Liver (tissue), 9 donors: ENCODE results near the gene PSMB11. TPM values are rescaled to one million over a fixed set of nuclear protein-coding genes. Genes with fewer than 3 reads are reported as not detected.

Experiments
- DNase-seq: peaks from one replicate; pipeline ENCODE4 v3.0.0-alpha.2; 2017; ENCODE audit warnings: low spot score
- H3K27ac ChIP-seq, 2 donors: one replicate each; pipeline ENCODE4 v1.7.0; 2013; ENCODE audit warnings: inconsistent platforms in 2 of 2, low read length in 2 of 2, control low read depth in 1 of 2, low read depth in 1 of 2, mild to moderate bottlenecking in 1 of 2
- H3K27me3 ChIP-seq, 4 donors: one replicate each; pipeline versions ENCODE4 v1.6.1 to v1.7.0; 2013; ENCODE audit warnings: low read length in 3 of 4, inconsistent platforms in 1 of 4, mild to moderate bottlenecking in 1 of 4, moderate library complexity in 1 of 4; ENCODE audit not compliant: control insufficient read depth in 4 of 4, insufficient read depth in 4 of 4
- H3K36me3 ChIP-seq, 4 donors: one replicate each; pipeline versions ENCODE4 v1.6.1 to v1.7.0; 2013; ENCODE audit warnings: low read length in 3 of 4, mild to moderate bottlenecking in 3 of 4, low read depth in 1 of 4, moderate library complexity in 1 of 4; ENCODE audit not compliant: control insufficient read depth in 4 of 4, insufficient read depth in 3 of 4
- H3K4me1 ChIP-seq, 4 donors: one replicate each; pipeline versions ENCODE4 v1.6.1 to v1.7.0; 2013; ENCODE audit warnings: low read length in 3 of 4, mild to moderate bottlenecking in 3 of 4, moderate library complexity in 1 of 4; ENCODE audit not compliant: control insufficient read depth in 4 of 4, insufficient read depth in 4 of 4
- H3K4me3 ChIP-seq, 3 donors: one replicate each; pipeline versions ENCODE4 v1.6.1 to v1.7.0; 2013; ENCODE audit warnings: low read length in 3 of 3, control low read depth in 1 of 3, low read depth in 1 of 3, mild to moderate bottlenecking in 1 of 3
- H3K9ac ChIP-seq, 2 donors: one replicate each; pipeline ENCODE4 v1.7.0; 2013; ENCODE audit warnings: low read length in 2 of 2, mild to moderate bottlenecking in 2 of 2, moderate library complexity in 2 of 2, control low read depth in 1 of 2, low read depth in 1 of 2
- H3K9me3 ChIP-seq, 4 donors: one replicate each; pipeline versions ENCODE4 v1.6.1 to v1.7.0; 2013; ENCODE audit warnings: low read length in 3 of 4; ENCODE audit not compliant: control insufficient read depth in 4 of 4
- ATF3 ChIP-seq: IDR thresholded peaks from 2 replicates; pipeline ENCODE4 v1.6.1; 2016; ENCODE audit warnings: antibody characterized with exemption
- EGR1 ChIP-seq, 2 donors: IDR thresholded peaks; 2 replicates each; pipeline ENCODE4 v1.6.1; 2016 to 2018; ENCODE audit warnings: antibody characterized with exemption in 2 of 2, low read depth in 2 of 2
- FOXA1 ChIP-seq: IDR thresholded peaks from 2 replicates; pipeline ENCODE4 v1.6.1; 2016; ENCODE audit warnings: antibody characterized with exemption
- FOXA2 ChIP-seq: IDR thresholded peaks from 2 replicates; pipeline ENCODE4 v1.6.1; 2016; ENCODE audit warnings: antibody characterized with exemption
- GABPA ChIP-seq, 2 donors: IDR thresholded peaks in 1 of 2; conservative IDR thresholded peaks in 1 of 2; 2 replicates each; pipeline ENCODE4 v1.6.1; 2016; ENCODE audit warnings: antibody characterized with exemption in 2 of 2, mild to moderate bottlenecking in 1 of 2, moderate library complexity in 1 of 2
- HNF4A ChIP-seq, 2 donors: conservative IDR thresholded peaks; 2 replicates each; pipeline ENCODE4 v1.6.1; 2016; ENCODE audit warnings: antibody characterized with exemption in 2 of 2, mild to moderate bottlenecking in 2 of 2
- HNF4G ChIP-seq: IDR thresholded peaks from 2 replicates; pipeline ENCODE4 v1.6.1; 2016; ENCODE audit warnings: antibody characterized with exemption
- NR2F2 ChIP-seq: IDR thresholded peaks from 2 replicates; pipeline ENCODE4 v1.6.1; 2016; ENCODE audit warnings: antibody characterized with exemption
- RAD21 ChIP-seq, 2 donors: IDR thresholded peaks; 2 replicates each; pipeline ENCODE4 v1.6.1; 2016; ENCODE audit warnings: antibody characterized with exemption in 2 of 2, mild to moderate bottlenecking in 2 of 2
- RXRA ChIP-seq, 2 donors: IDR thresholded peaks; 2 replicates each; pipeline ENCODE4 v1.6.1; 2017 to 2018; ENCODE audit warnings: antibody characterized with exemption in 2 of 2, mild to moderate bottlenecking in 1 of 2
- SP1 ChIP-seq: IDR thresholded peaks from 2 replicates; pipeline ENCODE4 v1.6.1; 2018; ENCODE audit warnings: antibody characterized with exemption, mild to moderate bottlenecking
- TAF1 ChIP-seq: conservative IDR thresholded peaks from 2 replicates; pipeline ENCODE4 v1.6.1; 2016; ENCODE audit warnings: antibody characterized with exemption, mild to moderate bottlenecking
- YY1 ChIP-seq: IDR thresholded peaks from 2 replicates; pipeline ENCODE4 v1.6.1; 2016; ENCODE audit warnings: antibody characterized with exemption, mild to moderate bottlenecking
- WGBS: extraction: QIAGEN DNeasy Blood & Tissue Kit; methylation state at CpG from one replicate; pipeline ENCODE4 v1.1.7; 2013; 5-methylcytosine and 5-hydroxymethylcytosine counted together
- polyA plus RNA-seq, 2 donors: library from polyadenylated mRNA; stranded (reverse) in 1 of 2; unstranded in 1 of 2; fragments of 200-250 nt in 1 of 2; fragments of >200 nt in 1 of 2; fragmentation: Nextera tagmentation in 1 of 2; extraction: Ambion mirVana in 1 of 2; gene quantifications; one replicate each; pipeline versions ENCODE4 v1.2.1 to v1.2.3, GENCODE V29; 2013 to 2015
- total RNA-seq, 2 donors: library from RNA; depleted of rRNA; stranded (reverse); fragments of >200 nt; gene quantifications; one replicate each; pipeline ENCODE4 v1.2.3, GENCODE V29; 2014
- TF ChIP-seq, protein P1 (sequence below): IDR thresholded peaks from 2 replicates; pipeline ENCODE4 v1.6.1; 2016; ENCODE audit warnings: antibody characterized with exemption, mild to moderate bottlenecking
- TF ChIP-seq, protein P2 (sequence below): fragments of 150-350 bp; IDR thresholded peaks from 2 replicates; pipeline ENCODE4 v1.5.1; 2017; ENCODE audit warnings: improper control_type of control experiment, low read depth, low read length; ENCODE audit not compliant: missing input control
- TF ChIP-seq, protein P3 (sequence below): IDR thresholded peaks from 2 replicates; pipeline ENCODE4 v1.6.1; 2016; ENCODE audit warnings: antibody characterized with exemption
- TF ChIP-seq, protein P4 (sequence below): IDR thresholded peaks from 2 replicates; pipeline ENCODE4 v1.6.1; 2016; ENCODE audit warnings: antibody characterized with exemption
- donor health status: healthy.
- donor health status: healthy.
- donor health status: healthy.
- donor health status: healthy.
- donor health status: healthy.

PSMB11 gene
- total and polyA plus RNA-seq, 4 donors = not detected

- no peak for DNase-seq
- Histone ChIP-seq H3K9me3 (no peaks in the 10 kb centered on the region), H3K36me3 (peaks cover 6 to 19% (median 16%) of the 10 kb centered on the region in 4 donors), H3K9ac (peak overlapping the region; percentile 81 to 94), H3K4me1 (peaks cover 5 to 12% (median 8%) of the 10 kb centered on the region in 4 donors), H3K27me3 (no peaks in the 10 kb centered on the region), H3K27ac (peak overlapping the region; percentile 91 to 95), H3K4me3 (peak overlapping the region; percentile 78 to 91 (median 83))
- TF ChIP-seq EGR1 (IDR thresholded peaks at IDR 0.05; ENCODE audit: low read depth in 2 of 2) = no peak
- no peak for TF ChIP-seq ATF3
- TF ChIP-seq, protein P1, sequence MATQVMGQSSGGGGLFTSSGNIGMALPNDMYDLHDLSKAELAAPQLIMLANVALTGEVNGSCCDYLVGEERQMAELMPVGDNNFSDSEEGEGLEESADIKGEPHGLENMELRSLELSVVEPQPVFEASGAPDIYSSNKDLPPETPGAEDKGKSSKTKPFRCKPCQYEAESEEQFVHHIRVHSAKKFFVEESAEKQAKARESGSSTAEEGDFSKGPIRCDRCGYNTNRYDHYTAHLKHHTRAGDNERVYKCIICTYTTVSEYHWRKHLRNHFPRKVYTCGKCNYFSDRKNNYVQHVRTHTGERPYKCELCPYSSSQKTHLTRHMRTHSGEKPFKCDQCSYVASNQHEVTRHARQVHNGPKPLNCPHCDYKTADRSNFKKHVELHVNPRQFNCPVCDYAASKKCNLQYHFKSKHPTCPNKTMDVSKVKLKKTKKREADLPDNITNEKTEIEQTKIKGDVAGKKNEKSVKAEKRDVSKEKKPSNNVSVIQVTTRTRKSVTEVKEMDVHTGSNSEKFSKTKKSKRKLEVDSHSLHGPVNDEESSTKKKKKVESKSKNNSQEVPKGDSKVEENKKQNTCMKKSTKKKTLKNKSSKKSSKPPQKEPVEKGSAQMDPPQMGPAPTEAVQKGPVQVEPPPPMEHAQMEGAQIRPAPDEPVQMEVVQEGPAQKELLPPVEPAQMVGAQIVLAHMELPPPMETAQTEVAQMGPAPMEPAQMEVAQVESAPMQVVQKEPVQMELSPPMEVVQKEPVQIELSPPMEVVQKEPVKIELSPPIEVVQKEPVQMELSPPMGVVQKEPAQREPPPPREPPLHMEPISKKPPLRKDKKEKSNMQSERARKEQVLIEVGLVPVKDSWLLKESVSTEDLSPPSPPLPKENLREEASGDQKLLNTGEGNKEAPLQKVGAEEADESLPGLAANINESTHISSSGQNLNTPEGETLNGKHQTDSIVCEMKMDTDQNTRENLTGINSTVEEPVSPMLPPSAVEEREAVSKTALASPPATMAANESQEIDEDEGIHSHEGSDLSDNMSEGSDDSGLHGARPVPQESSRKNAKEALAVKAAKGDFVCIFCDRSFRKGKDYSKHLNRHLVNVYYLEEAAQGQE = no peak
- no peak for TF ChIP-seq TAF1
- TF ChIP-seq RAD21 (IDR thresholded peaks at IDR 0.05) = no peak
- WGBS = 41% methylated on average over 17 of the region's 17 CpGs
Observed at GRCh38 chr14:23033801-23034497, 8.1 kb upstream of the PSMB11 start.

- Histone ChIP-seq H3K9me3 (no peaks in the 10 kb centered on the region), H3K36me3 (peaks cover 6 to 16% (median 13%) of the 10 kb centered on the region in 4 donors), H3K9ac (peak within 1 kb of the TSS; percentile 81 to 94), H3K27ac (peak within 1 kb of the TSS; percentile 91 to 95), H3K4me1 (peaks cover 5 to 12% (median 8%) of the 10 kb centered on the region in 4 donors), H3K27me3 (no peaks in the 10 kb centered on the region), H3K4me3 (peak within 1 kb of the TSS; percentile 78 to 91 (median 83))
- WGBS = under 1% methylated on average over 36 of the region's 36 CpGs
- peak; percentile 89 for DNase-seq
- TF ChIP-seq, protein P2, sequence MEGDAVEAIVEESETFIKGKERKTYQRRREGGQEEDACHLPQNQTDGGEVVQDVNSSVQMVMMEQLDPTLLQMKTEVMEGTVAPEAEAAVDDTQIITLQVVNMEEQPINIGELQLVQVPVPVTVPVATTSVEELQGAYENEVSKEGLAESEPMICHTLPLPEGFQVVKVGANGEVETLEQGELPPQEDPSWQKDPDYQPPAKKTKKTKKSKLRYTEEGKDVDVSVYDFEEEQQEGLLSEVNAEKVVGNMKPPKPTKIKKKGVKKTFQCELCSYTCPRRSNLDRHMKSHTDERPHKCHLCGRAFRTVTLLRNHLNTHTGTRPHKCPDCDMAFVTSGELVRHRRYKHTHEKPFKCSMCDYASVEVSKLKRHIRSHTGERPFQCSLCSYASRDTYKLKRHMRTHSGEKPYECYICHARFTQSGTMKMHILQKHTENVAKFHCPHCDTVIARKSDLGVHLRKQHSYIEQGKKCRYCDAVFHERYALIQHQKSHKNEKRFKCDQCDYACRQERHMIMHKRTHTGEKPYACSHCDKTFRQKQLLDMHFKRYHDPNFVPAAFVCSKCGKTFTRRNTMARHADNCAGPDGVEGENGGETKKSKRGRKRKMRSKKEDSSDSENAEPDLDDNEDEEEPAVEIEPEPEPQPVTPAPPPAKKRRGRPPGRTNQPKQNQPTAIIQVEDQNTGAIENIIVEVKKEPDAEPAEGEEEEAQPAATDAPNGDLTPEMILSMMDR = no peak
- TF ChIP-seq, protein P3, sequence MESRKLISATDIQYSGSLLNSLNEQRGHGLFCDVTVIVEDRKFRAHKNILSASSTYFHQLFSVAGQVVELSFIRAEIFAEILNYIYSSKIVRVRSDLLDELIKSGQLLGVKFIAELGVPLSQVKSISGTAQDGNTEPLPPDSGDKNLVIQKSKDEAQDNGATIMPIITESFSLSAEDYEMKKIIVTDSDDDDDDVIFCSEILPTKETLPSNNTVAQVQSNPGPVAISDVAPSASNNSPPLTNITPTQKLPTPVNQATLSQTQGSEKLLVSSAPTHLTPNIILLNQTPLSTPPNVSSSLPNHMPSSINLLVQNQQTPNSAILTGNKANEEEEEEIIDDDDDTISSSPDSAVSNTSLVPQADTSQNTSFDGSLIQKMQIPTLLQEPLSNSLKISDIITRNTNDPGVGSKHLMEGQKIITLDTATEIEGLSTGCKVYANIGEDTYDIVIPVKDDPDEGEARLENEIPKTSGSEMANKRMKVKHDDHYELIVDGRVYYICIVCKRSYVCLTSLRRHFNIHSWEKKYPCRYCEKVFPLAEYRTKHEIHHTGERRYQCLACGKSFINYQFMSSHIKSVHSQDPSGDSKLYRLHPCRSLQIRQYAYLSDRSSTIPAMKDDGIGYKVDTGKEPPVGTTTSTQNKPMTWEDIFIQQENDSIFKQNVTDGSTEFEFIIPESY = peak; percentile 82
- TF ChIP-seq ATF3 (peak; percentile 71), TAF1 (peak; percentile 67), HNF4G (no peak), EGR1 (IDR thresholded peaks at IDR 0.05; ENCODE audit: low read depth in 2 of 2) (peak in 1 of 2 donors; percentile 30), FOXA1 (no peak), YY1 (peak; percentile 100), RXRA (IDR thresholded peaks at IDR 0.05) (peak; percentile 40 to 50), RAD21 (IDR thresholded peaks at IDR 0.05) (peak in 1 of 2 donors; percentile 13), SP1 (peak; percentile 48), GABPA (IDR thresholded peaks at IDR 0.05 in 1 of 2, conservative IDR thresholded peaks at IDR 0.05 in 1 of 2) (peak; percentile 61 to 92), FOXA2 (no peak), NR2F2 (peak; percentile 57), HNF4A (conservative IDR thresholded peaks at IDR 0.05) (peak in 1 of 2 donors; percentile 40)
- TF ChIP-seq, protein P1 = peak; percentile 78
- TF ChIP-seq, protein P4, sequence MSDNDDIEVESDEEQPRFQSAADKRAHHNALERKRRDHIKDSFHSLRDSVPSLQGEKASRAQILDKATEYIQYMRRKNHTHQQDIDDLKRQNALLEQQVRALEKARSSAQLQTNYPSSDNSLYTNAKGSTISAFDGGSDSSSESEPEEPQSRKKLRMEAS = peak; percentile 79
Observed at GRCh38 chr14:23034498-23035302, 7.3 kb upstream of the PSMB11 start, which contains the start of gene PSMB5. Gene PSMB5 (minus strand): TSS chr14:23034900. CDS start chr14:23034881, 19 bp downstream.
